ENCODE data around the gene KCNE3. TPM values are rescaled to one million over a fixed set of nuclear protein-coding genes. Genes with fewer than 3 reads are reported as not detected.

Gene KCNE3
- total and polyA plus RNA-seq, 2 of the 13 experiments (the other 11 are each of a cell fraction or from before 2014, with no cell fraction given) = 0.33 to 2.2 TPM

DNA sequence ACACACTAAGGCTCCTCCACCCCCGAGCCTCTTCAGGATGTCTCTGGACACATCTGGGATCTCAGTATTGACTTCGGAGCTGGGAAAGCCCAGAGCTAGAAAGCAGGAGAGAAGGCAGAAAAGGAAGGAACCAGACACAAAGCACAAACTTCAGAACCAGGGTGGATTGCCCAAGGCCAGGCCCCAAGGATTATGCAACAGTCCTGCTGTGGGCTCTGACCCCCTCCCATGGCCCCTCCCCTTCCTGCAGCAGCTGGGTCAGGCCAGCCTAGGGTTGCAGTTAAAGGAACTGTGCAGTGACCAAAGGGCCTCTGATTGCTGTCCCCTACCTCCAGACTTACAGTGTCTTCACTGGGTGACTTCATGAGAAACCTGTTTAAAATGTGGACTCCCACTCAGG, 5.3 kb downstream of the KCNE3 start (continued):
- TF ChIP-seq, protein P1, sequence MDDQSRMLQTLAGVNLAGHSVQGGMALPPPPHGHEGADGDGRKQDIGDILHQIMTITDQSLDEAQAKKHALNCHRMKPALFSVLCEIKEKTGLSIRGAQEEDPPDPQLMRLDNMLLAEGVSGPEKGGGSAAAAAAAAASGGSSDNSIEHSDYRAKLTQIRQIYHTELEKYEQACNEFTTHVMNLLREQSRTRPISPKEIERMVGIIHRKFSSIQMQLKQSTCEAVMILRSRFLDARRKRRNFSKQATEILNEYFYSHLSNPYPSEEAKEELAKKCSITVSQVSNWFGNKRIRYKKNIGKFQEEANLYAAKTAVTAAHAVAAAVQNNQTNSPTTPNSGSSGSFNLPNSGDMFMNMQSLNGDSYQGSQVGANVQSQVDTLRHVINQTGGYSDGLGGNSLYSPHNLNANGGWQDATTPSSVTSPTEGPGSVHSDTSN (CRISPR knock-in tag; IDR thresholded peaks at IDR 0.05; ENCODE audit: borderline replicate concordance) = no peak
- no peak for TF ChIP-seq AKAP8 (CRISPR knock-in tag; IDR thresholded peaks at IDR 0.05)
- TF ChIP-seq TP53 (CRISPR knock-in tag; conservative IDR thresholded peaks at IDR 0.05) = no peak
- no peak for TF ChIP-seq HNRNPLL (IDR thresholded peaks at IDR 0.05; ENCODE audit: low read depth, low read length, poor library complexity, severe bottlenecking)
- TF ChIP-seq, protein P2, sequence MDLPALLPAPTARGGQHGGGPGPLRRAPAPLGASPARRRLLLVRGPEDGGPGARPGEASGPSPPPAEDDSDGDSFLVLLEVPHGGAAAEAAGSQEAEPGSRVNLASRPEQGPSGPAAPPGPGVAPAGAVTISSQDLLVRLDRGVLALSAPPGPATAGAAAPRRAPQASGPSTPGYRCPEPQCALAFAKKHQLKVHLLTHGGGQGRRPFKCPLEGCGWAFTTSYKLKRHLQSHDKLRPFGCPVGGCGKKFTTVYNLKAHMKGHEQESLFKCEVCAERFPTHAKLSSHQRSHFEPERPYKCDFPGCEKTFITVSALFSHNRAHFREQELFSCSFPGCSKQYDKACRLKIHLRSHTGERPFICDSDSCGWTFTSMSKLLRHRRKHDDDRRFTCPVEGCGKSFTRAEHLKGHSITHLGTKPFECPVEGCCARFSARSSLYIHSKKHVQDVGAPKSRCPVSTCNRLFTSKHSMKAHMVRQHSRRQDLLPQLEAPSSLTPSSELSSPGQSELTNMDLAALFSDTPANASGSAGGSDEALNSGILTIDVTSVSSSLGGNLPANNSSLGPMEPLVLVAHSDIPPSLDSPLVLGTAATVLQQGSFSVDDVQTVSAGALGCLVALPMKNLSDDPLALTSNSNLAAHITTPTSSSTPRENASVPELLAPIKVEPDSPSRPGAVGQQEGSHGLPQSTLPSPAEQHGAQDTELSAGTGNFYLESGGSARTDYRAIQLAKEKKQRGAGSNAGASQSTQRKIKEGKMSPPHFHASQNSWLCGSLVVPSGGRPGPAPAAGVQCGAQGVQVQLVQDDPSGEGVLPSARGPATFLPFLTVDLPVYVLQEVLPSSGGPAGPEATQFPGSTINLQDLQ (CRISPR knock-in tag; IDR thresholded peaks at IDR 0.05) = no peak
- peak; percentile 58; the same call in 1 of the 2 replicates for TF ChIP-seq HOXA3 (CRISPR knock-in tag; IDR thresholded peaks at IDR 0.05)
- no peak for TF ChIP-seq ZNF260 (CRISPR knock-in tag; IDR thresholded peaks at IDR 0.05; ENCODE audit: borderline replicate concordance, low read depth)
- no peak for TF ChIP-seq PHF5A (CRISPR knock-in tag; IDR thresholded peaks at IDR 0.05; ENCODE audit: low read depth, unreplicated experiment)
- TF ChIP-seq ZNF768 (CRISPR knock-in tag; IDR thresholded peaks at IDR 0.05) = no peak
- peak; percentile 47; the same call in 1 of the 2 replicates for TF ChIP-seq DRAP1 (CRISPR knock-in tag; IDR thresholded peaks at IDR 0.05)
- TF ChIP-seq SNRNP70 (IDR thresholded peaks at IDR 0.05; ENCODE audit: low read depth, low read length) = no peak
- 0 out of 2 replicates have a peak, but pooled peaks have one; percentile 45 for TF ChIP-seq TRIM24 (CRISPR knock-in tag; IDR thresholded peaks at IDR 0.05)
- peak; percentile 76 for TF ChIP-seq HDAC1 (CRISPR knock-in tag; IDR thresholded peaks at IDR 0.05)
- TF ChIP-seq NCOA2 (CRISPR knock-in tag; IDR thresholded peaks at IDR 0.05) = peak; percentile 71
- no peak for TF ChIP-seq ZNF547 (CRISPR knock-in tag; IDR thresholded peaks at IDR 0.05)
- 0 out of 2 replicates have a peak, but pooled peaks have one; percentile 41 for TF ChIP-seq POGK (CRISPR knock-in tag; conservative IDR thresholded peaks at IDR 0.05)
- no peak for TF ChIP-seq SUZ12 (IDR thresholded peaks at IDR 0.05; ENCODE audit: low read depth, low read length)
- no peak for TF ChIP-seq SMARCC2 (IDR thresholded peaks at IDR 0.05)
- no peak for TF ChIP-seq KLF15 (CRISPR knock-in tag; IDR thresholded peaks at IDR 0.05; ENCODE audit: borderline replicate concordance)
- no peak; the same call in 1 of the 2 replicates for TF ChIP-seq NFYC (CRISPR knock-in tag; IDR thresholded peaks at IDR 0.05)
- 0 out of 2 replicates have a peak, but pooled peaks have one; percentile 28 for TF ChIP-seq ZNF543 (CRISPR knock-in tag; IDR thresholded peaks at IDR 0.05)
- TF ChIP-seq STAT6 (CRISPR knock-in tag; IDR thresholded peaks at IDR 0.05; ENCODE audit: borderline replicate concordance) = no peak
- no peak for TF ChIP-seq FLYWCH1 (CRISPR knock-in tag; IDR thresholded peaks at IDR 0.05)

All from HepG2 (cell line).